Uterus (tissue), 4 donors: ENCODE measurements around the gene GLRA1. TPM values are rescaled to one million over a fixed set of nuclear protein-coding genes. Genes with fewer than 3 reads are reported as not detected.

ENCODE experiments used
- DNase-seq, 2 donors: peaks; one replicate each; pipeline ENCODE4 v3.0.0-alpha.2; 2019 to 2020
- H3K27ac ChIP-seq, 2 donors: fragments of 200-600 bp; sonication (generic); 1 replicate in 1 of 2; 2 replicates in 1 of 2; pipeline ENCODE4 v1.5.1; 2016 to 2018
- H3K27me3 ChIP-seq, 2 donors: fragments of 200-600 bp; sonication (generic); one replicate each; pipeline ENCODE4 v1.5.1; 2018 to 2019; ENCODE audit warnings: control low read depth in 1 of 2
- H3K36me3 ChIP-seq, 2 donors: fragments of 200-600 bp; sonication (generic); one replicate each; pipeline ENCODE4 v1.5.1; 2019; ENCODE audit warnings: control low read depth in 1 of 2
- H3K4me1 ChIP-seq, 2 donors: fragments of 200-600 bp; sonication (generic); one replicate each; pipeline ENCODE4 v1.5.1; 2018 to 2019; ENCODE audit warnings: control low read depth in 1 of 2
- H3K4me3 ChIP-seq, 2 donors: fragments of 200-600 bp; sonication (generic); 1 replicate in 1 of 2; 2 replicates in 1 of 2; pipeline ENCODE4 v1.5.1; 2018 to 2019; ENCODE audit warnings: mild to moderate bottlenecking in 1 of 2
- H3K9me3 ChIP-seq, 2 donors: fragments of 200-600 bp; sonication (generic); one replicate each; pipeline ENCODE4 v1.5.1; 2019; ENCODE audit warnings: control low read depth in 1 of 2
- POLR2A ChIP-seq, 2 donors: fragments of 450-650 bp; IDR thresholded peaks; one replicate each; pipeline ENCODE4 v1.6.1; 2016; ENCODE audit warnings: antibody characterized with exemption in 2 of 2, mild to moderate bottlenecking in 1 of 2, moderate library complexity in 1 of 2
- intact Hi-C: fragments of 100-400 bp; cut with DNase I; formaldehyde crosslinking; loops from one replicate; pipeline ENCODE4 v1.15.1; 2023; ENCODE audit warnings: low total_unique reads
- total RNA-seq, 4 donors: library from RNA; depleted of rRNA in 3 of 4; stranded (reverse); fragments of >200 nt in 3 of 4; gene quantifications; one replicate each; pipeline versions ENCODE4 v1.1.0 to v1.2.4, GENCODE V29; 2014 to 2023
- TF ChIP-seq, protein P1 (sequence below), 4 experiments: fragments of 200-600 bp in 2 of 4; fragments of 450-650 bp in 2 of 4; sonication (generic) in 2 of 4; IDR thresholded peaks; one replicate each; pipeline ENCODE4 v1.5.1; 2016 to 2019; ENCODE audit warnings: antibody characterized with exemption in 4 of 4, mild to moderate bottlenecking in 2 of 4, moderate library complexity in 1 of 4
- donor health status: DM: yes; HTN: yes; CAD: no.

Gene GLRA1
- total RNA-seq, 4 donors from 2014 or later: not detected

DNA sequence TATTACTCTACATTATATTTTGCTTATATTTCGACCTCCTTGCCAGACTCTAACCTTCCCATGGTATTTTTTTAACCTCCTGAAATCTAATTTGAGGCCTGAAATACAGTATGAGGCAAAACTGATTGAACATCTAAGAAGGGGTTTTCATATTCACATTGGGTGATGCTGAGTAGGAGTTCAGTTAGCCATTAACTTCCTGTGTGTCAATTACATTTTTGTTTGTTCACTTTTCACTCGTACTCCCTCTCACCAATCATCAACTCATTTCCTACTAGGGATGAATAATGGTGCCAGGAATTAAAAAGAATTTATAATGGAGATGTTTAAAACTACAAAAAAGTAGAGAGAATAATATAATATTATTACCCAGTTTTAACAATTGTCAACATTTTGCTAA lies 27.6 kb upstream of the GLRA1 start:
- Histone ChIP-seq H3K27me3 (no peaks in the 10 kb centered on the region), H3K4me3 (no peak overlapping the region), H3K9me3 (no peaks in the 10 kb centered on the region), H3K27ac (no peak overlapping the region), H3K36me3 (no peaks in the 10 kb centered on the region), H3K4me1 (no peaks in the 10 kb centered on the region)
- intact Hi-C loops: no loop called here
- TF ChIP-seq POLR2A (IDR thresholded peaks at IDR 0.05): no peak
- TF ChIP-seq, protein P1, sequence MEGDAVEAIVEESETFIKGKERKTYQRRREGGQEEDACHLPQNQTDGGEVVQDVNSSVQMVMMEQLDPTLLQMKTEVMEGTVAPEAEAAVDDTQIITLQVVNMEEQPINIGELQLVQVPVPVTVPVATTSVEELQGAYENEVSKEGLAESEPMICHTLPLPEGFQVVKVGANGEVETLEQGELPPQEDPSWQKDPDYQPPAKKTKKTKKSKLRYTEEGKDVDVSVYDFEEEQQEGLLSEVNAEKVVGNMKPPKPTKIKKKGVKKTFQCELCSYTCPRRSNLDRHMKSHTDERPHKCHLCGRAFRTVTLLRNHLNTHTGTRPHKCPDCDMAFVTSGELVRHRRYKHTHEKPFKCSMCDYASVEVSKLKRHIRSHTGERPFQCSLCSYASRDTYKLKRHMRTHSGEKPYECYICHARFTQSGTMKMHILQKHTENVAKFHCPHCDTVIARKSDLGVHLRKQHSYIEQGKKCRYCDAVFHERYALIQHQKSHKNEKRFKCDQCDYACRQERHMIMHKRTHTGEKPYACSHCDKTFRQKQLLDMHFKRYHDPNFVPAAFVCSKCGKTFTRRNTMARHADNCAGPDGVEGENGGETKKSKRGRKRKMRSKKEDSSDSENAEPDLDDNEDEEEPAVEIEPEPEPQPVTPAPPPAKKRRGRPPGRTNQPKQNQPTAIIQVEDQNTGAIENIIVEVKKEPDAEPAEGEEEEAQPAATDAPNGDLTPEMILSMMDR (IDR thresholded peaks at IDR 0.05): no peak
- no peak for DNase-seq

DNA sequence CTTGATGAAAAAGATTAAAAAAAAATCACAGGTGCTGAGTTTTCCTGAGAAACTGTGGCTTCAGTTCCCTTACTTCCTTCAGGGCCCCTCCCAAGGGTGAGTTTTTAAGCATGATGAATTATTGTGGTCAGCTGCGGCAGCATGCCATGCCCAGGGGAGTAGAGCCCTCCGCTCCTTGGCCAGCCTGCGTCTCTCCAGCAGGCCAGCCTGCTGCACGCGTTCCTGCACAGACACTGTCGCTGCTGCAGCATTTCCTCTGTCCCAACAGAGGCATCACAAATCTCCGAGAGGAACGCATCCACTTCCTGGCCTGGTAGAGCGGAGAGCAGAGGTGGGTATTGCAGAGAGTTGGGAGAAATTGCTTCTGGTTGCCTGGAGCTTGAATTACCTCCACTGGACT lies 26.1 kb upstream of the GLRA1 start:
- TF ChIP-seq, protein P1 (IDR thresholded peaks at IDR 0.05): no peak
- no peak for TF ChIP-seq POLR2A (IDR thresholded peaks at IDR 0.05)
- no peaks in the 10 kb centered on the region for H3K27me3 ChIP-seq
- no peak overlapping the region for H3K4me3 ChIP-seq
- H3K27ac ChIP-seq: no peak overlapping the region
- intact Hi-C loops: no loop called here
- no peaks in the 10 kb centered on the region for H3K4me1 ChIP-seq
- no peak for DNase-seq
- H3K36me3 ChIP-seq: no peaks in the 10 kb centered on the region
- no peaks in the 10 kb centered on the region for H3K9me3 ChIP-seq

DNA sequence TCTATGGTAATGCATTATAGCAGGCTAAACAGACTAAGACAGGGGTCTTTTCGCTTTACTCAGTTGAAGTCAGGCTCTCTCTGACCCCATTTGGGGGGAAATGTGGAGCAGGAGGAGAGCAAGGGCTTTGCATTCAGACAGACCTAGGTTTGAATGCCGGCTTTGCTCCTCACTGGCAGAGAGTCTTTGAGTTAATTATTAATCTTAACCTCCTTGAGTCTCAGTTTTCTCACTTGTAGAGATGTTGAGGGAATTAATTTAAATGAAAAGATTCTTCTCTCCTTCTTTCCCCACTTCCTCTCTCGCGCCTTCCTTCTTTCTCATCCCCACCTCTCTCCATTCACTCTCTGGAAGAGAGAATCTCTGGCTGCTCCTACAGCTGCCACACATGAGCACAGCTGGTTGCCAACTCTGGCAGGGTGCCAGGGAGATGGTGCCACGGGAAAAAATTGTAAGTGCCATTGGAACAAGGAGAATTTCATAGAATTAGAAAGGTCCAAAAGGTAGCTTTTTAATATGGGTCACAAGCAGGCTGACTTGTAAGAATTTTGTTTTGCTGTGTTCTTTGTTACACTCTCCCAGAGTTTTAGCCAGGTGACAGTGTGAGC lies 25.2 kb upstream of the GLRA1 start:
- intact Hi-C loops: no loop called here
- H3K4me1 ChIP-seq: no peaks in the 10 kb centered on the region
- H3K27me3 ChIP-seq: no peaks in the 10 kb centered on the region
- no peaks in the 10 kb centered on the region for H3K36me3 ChIP-seq
- TF ChIP-seq, protein P1 (IDR thresholded peaks at IDR 0.05): no peak
- no peak for TF ChIP-seq POLR2A (IDR thresholded peaks at IDR 0.05)
- no peaks in the 10 kb centered on the region for H3K9me3 ChIP-seq
- no peak overlapping the region for H3K27ac ChIP-seq
- no peak overlapping the region for H3K4me3 ChIP-seq
- DNase-seq: no peak

DNA sequence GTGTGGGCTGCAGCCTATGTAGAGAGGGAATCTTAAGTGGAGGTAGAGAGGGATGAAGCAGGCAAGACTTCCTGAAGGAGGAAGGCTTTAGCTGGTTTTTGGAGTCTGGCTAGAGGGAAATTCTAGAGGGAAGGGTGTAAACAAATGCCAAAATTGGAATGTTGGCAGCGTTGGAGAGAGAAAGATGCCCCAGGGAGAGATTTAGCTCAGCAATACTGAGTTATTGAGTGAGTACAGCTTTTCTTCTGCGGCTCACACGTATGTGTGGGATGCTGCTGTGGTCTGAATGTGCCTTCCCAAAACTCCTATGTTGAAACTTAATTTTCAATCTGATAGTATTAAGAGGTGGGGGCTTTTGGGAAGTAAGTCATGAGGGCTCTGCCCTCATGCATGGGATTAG lies 24.5 kb upstream of the GLRA1 start:
- no peak overlapping the region for H3K27ac ChIP-seq
- no peak for DNase-seq
- no peaks in the 10 kb centered on the region for H3K36me3 ChIP-seq
- H3K4me3 ChIP-seq: no peak overlapping the region
- intact Hi-C loops: no loop called here
- no peaks in the 10 kb centered on the region for H3K9me3 ChIP-seq
- no peaks in the 10 kb centered on the region for H3K4me1 ChIP-seq
- TF ChIP-seq, protein P1 (IDR thresholded peaks at IDR 0.05): no peak
- no peak for TF ChIP-seq POLR2A (IDR thresholded peaks at IDR 0.05)
- H3K27me3 ChIP-seq: no peaks in the 10 kb centered on the region

DNA sequence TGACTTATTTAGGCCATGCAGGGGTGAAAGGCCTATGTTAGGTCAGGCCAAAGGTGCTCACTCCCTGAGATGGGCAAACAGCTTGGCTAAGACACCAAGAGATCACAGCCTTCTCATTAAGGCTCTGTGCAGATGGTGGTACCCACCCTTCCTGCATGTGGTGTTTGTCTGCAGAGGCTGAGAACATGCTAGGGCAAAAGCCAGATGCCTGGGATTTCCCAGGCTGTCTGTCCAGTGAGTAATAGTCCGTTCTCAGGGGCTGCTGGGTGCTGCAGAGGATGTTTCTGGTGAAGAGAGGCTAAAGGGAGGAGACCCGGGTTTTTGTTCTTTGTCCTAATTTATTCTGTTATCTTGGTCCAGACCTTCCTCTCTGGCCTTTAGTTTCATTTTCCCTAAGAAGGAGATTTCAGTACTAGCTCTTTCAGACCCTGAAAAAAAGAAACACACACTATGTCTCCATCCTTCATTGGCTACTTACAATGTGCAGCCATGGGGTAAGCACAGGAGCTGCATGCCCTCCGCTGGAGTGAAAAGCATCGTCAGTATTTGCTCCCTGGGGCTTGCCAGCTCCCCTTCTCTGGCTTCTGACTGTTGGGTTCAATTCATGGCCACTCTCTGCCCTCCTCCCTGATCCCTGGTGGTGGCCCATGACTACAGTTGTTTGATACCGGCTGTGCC lies 23.4 kb upstream of the GLRA1 start:
- intact Hi-C loops: no loop called here

More for the DNA sequence above, 23.4 kb upstream of the GLRA1 start:
- no peak for DNase-seq
- H3K9me3 ChIP-seq: no peaks in the 10 kb centered on the region
- no peak for TF ChIP-seq POLR2A (IDR thresholded peaks at IDR 0.05)
- TF ChIP-seq, protein P1 (IDR thresholded peaks at IDR 0.05): no peak
- H3K27me3 ChIP-seq: no peaks in the 10 kb centered on the region
- H3K4me1 ChIP-seq: no peaks in the 10 kb centered on the region
- no peak overlapping the region for H3K27ac ChIP-seq
- no peaks in the 10 kb centered on the region for H3K36me3 ChIP-seq
- no peak overlapping the region for H3K4me3 ChIP-seq
